Measurements from ENCODE around the gene CCAR1. TPM values are rescaled to one million over a fixed set of nuclear protein-coding genes. Genes with fewer than 3 reads are reported as not detected.
"Not testable (repeated sequence)": the region's sequence is repeated elsewhere in the genome, so short reads cannot be mapped to it uniquely, and the experiment has no call there.

The CCAR1 gene
- total RNA-seq, 2 experiments from 2014 or later = 72.7 to 74.4 TPM

- intact Hi-C loops (cut with micrococcal nuclease) = loop anchor here (10.0 kb wide), 1 partner anchor 650 kb away; the partner anchor contains the start of gene HERC4
- ChIA-PET POLR2A (interaction anchor here (0.7 kb wide), 1 partner anchor 232 kb away, joined by 4 read pairs; no protein-coding TSS in a partner anchor), CTCF (interaction anchor here (3.9 kb wide), 1 partner anchor 175 kb away, joined by 10 read pairs; no protein-coding TSS in a partner anchor)
- Mint-ChIP-seq H3K27me3 (peaks cover 1% of the 10 kb centered on the region), H3K9me3 (no peaks in the 10 kb centered on the region), H3K36me3 (peaks cover 29% of the 10 kb centered on the region), H3K4me1 (ENCODE audit: low read depth) (peaks cover 12% of the 10 kb centered on the region), H3K4me3 (no peak overlapping the region), H3K27ac (no peak overlapping the region)
- DNase-seq = no peak
Measured at GRCh38 chr10:68725016-68725415, 4.0 kb downstream of the CCAR1 start.

GRCh38 chr10:68727146-68727545 lies 6.1 kb downstream of the CCAR1 start:
- H3K27ac Mint-ChIP-seq = no peak overlapping the region
- no peaks in the 10 kb centered on the region for H3K27me3 Mint-ChIP-seq
- H3K36me3 Mint-ChIP-seq = peaks cover 32% of the 10 kb centered on the region
- H3K9me3 Mint-ChIP-seq = no peaks in the 10 kb centered on the region
- DNase-seq = no peak
- intact Hi-C loops (cut with micrococcal nuclease) = loop anchor here (10.0 kb wide), 1 partner anchor 652 kb away; the partner anchor contains the start of gene HERC4
- POLR2A ChIA-PET = no interaction called here
- peaks cover 12% of the 10 kb centered on the region for H3K4me1 Mint-ChIP-seq (ENCODE audit: low read depth)
- H3K4me3 Mint-ChIP-seq = no peak overlapping the region
- CTCF ChIA-PET = interaction anchor here (1.3 kb wide), 1 partner anchor 177 kb away, joined by 4 read pairs; no protein-coding TSS in a partner anchor

- Mint-ChIP-seq H3K9me3 (no peaks in the 10 kb centered on the region), H3K27ac (no peak overlapping the region), H3K36me3 (peaks cover 45% of the 10 kb centered on the region), H3K27me3 (no peaks in the 10 kb centered on the region), H3K4me1 (ENCODE audit: low read depth) (peaks cover 4% of the 10 kb centered on the region), H3K4me3 (no peak overlapping the region)
- ChIA-PET POLR2A (interaction anchor here (0.7 kb wide), 1 partner anchor 217 kb away, joined by 3 read pairs; no protein-coding TSS in a partner anchor), CTCF (no interaction called here)
- intact Hi-C loops (cut with micrococcal nuclease) = no loop called here
- DNase-seq = no peak
Measured at GRCh38 chr10:68732651-68733050, 11.6 kb downstream of the CCAR1 start.

GRCh38 chr10:68734349-68734748 lies 13.3 kb downstream of the CCAR1 start:
- ChIA-PET POLR2A (no interaction called here), CTCF (interaction anchor here (0.6 kb wide), 1 partner anchor 13 kb away, joined by 3 read pairs; no protein-coding TSS in a partner anchor)
- Mint-ChIP-seq H3K36me3 (peaks cover 46% of the 10 kb centered on the region), H3K27me3 (no peaks in the 10 kb centered on the region), H3K4me3 (no peak overlapping the region), H3K27ac (no peak overlapping the region), H3K9me3 (no peaks in the 10 kb centered on the region), H3K4me1 (ENCODE audit: low read depth) (peaks cover 2% of the 10 kb centered on the region)
- intact Hi-C loops (cut with micrococcal nuclease) = no loop called here
- DNase-seq = no peak

- no peaks in the 10 kb centered on the region for H3K27me3 Mint-ChIP-seq
- CTCF ChIA-PET = no interaction called here
- H3K4me3 Mint-ChIP-seq = no peak overlapping the region
- no peaks in the 10 kb centered on the region for H3K9me3 Mint-ChIP-seq
- no peak overlapping the region for H3K27ac Mint-ChIP-seq
- intact Hi-C loops (cut with micrococcal nuclease) = no loop called here
- H3K36me3 Mint-ChIP-seq = peaks cover 49% of the 10 kb centered on the region
- DNase-seq = no peak
- POLR2A ChIA-PET = no interaction called here
- peaks cover 2% of the 10 kb centered on the region for H3K4me1 Mint-ChIP-seq (ENCODE audit: low read depth)
Measured at GRCh38 chr10:68735119-68735518, 14.1 kb downstream of the CCAR1 start.

GRCh38 chr10:68735739-68736138 lies 14.7 kb downstream of the CCAR1 start:
- H3K27me3 Mint-ChIP-seq, DNase-seq, CTCF ChIA-PET: not testable (repeated sequence)

GRCh38 chr10:68740676-68741075 lies 19.6 kb downstream of the CCAR1 start:
- H3K4me1 Mint-ChIP-seq (ENCODE audit: low read depth); H3K4me3 Mint-ChIP-seq; H3K9me3 Mint-ChIP-seq; intact Hi-C loops (cut with micrococcal nuclease); H3K27ac Mint-ChIP-seq; H3K27me3 Mint-ChIP-seq; CTCF ChIA-PET; POLR2A ChIA-PET; DNase-seq: not testable (repeated sequence)
- H3K36me3 Mint-ChIP-seq = peaks cover 36% of the 10 kb centered on the region

More at GRCh38 chr10:68735739-68736138, 14.7 kb downstream of the CCAR1 start:
- H3K9me3 Mint-ChIP-seq; H3K4me3 Mint-ChIP-seq; H3K27ac Mint-ChIP-seq; H3K4me1 Mint-ChIP-seq (ENCODE audit: low read depth); POLR2A ChIA-PET; intact Hi-C loops (cut with micrococcal nuclease): not testable (repeated sequence)
- peaks cover 50% of the 10 kb centered on the region for H3K36me3 Mint-ChIP-seq

- no peaks in the 10 kb centered on the region for H3K9me3 Mint-ChIP-seq
- no peak overlapping the region for H3K27ac Mint-ChIP-seq
- DNase-seq = no peak
- peaks cover 28% of the 10 kb centered on the region for H3K36me3 Mint-ChIP-seq
- POLR2A ChIA-PET = no interaction called here
- H3K27me3 Mint-ChIP-seq = no peaks in the 10 kb centered on the region
- CTCF ChIA-PET = interaction anchor here (0.9 kb wide), 1 partner anchor 80 kb away, joined by 3 read pairs; no protein-coding TSS in a partner anchor
- no peaks in the 10 kb centered on the region for H3K4me1 Mint-ChIP-seq (ENCODE audit: low read depth)
- intact Hi-C loops (cut with micrococcal nuclease) = no loop called here
- no peak overlapping the region for H3K4me3 Mint-ChIP-seq
Measured at GRCh38 chr10:68742397-68742796, 21.4 kb downstream of the CCAR1 start.

GRCh38 chr10:68752711-68753350 lies 31.8 kb downstream of the CCAR1 start:
- ChIA-PET CTCF (no interaction called here), POLR2A (no interaction called here)
- no peak for DNase-seq
- H3K4me1 Mint-ChIP-seq (ENCODE audit: low read depth) = no peaks in the 10 kb centered on the region
- H3K4me3 Mint-ChIP-seq = no peak overlapping the region
- no peaks in the 10 kb centered on the region for H3K9me3 Mint-ChIP-seq
- H3K27ac Mint-ChIP-seq = no peak overlapping the region
- no peaks in the 10 kb centered on the region for H3K27me3 Mint-ChIP-seq
- peaks cover 45% of the 10 kb centered on the region for H3K36me3 Mint-ChIP-seq
- intact Hi-C loops (cut with micrococcal nuclease) = no loop called here

- no peak for DNase-seq
- intact Hi-C loops (cut with micrococcal nuclease) = no loop called here
- Mint-ChIP-seq H3K9me3 (no peaks in the 10 kb centered on the region), H3K4me1 (ENCODE audit: low read depth) (no peaks in the 10 kb centered on the region), H3K27me3 (no peaks in the 10 kb centered on the region), H3K4me3 (no peak overlapping the region), H3K27ac (no peak overlapping the region), H3K36me3 (peaks cover 35% of the 10 kb centered on the region)
- ChIA-PET CTCF (no interaction called here), POLR2A (no interaction called here)
Measured at GRCh38 chr10:68756246-68756645, 35.2 kb downstream of the CCAR1 start.

GRCh38 chr10:68756766-68757165 lies 35.7 kb downstream of the CCAR1 start:
- no peak for DNase-seq
- Mint-ChIP-seq H3K4me3 (no peak overlapping the region), H3K9me3 (no peaks in the 10 kb centered on the region), H3K27ac (no peak overlapping the region), H3K4me1 (ENCODE audit: low read depth) (no peaks in the 10 kb centered on the region), H3K36me3 (peaks cover 34% of the 10 kb centered on the region), H3K27me3 (no peaks in the 10 kb centered on the region)
- ChIA-PET POLR2A (no interaction called here), CTCF (no interaction called here)
- intact Hi-C loops (cut with micrococcal nuclease) = no loop called here

- no peaks in the 10 kb centered on the region for H3K4me1 Mint-ChIP-seq (ENCODE audit: low read depth)
- intact Hi-C loops (cut with micrococcal nuclease) = no loop called here
- DNase-seq = no peak
- no peak overlapping the region for H3K4me3 Mint-ChIP-seq
- ChIA-PET CTCF (no interaction called here), POLR2A (interaction anchor here (0.6 kb wide), 2 partner anchors 141 to 222 kb away, joined by 3 to 5 read pairs; no protein-coding TSS in a partner anchor)
- no peak overlapping the region for H3K27ac Mint-ChIP-seq
- no peaks in the 10 kb centered on the region for H3K27me3 Mint-ChIP-seq
- H3K9me3 Mint-ChIP-seq = no peaks in the 10 kb centered on the region
- H3K36me3 Mint-ChIP-seq = peaks cover 31% of the 10 kb centered on the region
Measured at GRCh38 chr10:68759223-68759863, 38.3 kb downstream of the CCAR1 start.

All from activated CD4-positive, alpha-beta memory T cell treated with anti-CD3 and anti-CD28 coated beads for 36 hours (primary cell).